Neutrophil (primary cell): ENCODE measurements around the gene ZNF335.

Source experiments
- H3K27ac ChIP-seq: fragments of 200-600 bp; sonication (generic); 2 replicates; pipeline ENCODE4 v1.5.1; 2016; ENCODE audit warnings: mild to moderate bottlenecking, moderate library complexity
- H3K27me3 ChIP-seq: fragments of 200-600 bp; sonication (generic); 2 replicates; pipeline ENCODE4 v1.6.0; 2016; ENCODE audit warnings: mild to moderate bottlenecking
- H3K36me3 ChIP-seq: fragments of 200-600 bp; sonication (generic); 2 replicates; pipeline ENCODE4 v1.5.1; 2017
- H3K4me1 ChIP-seq, 2 experiments: fragments of 200-600 bp in 1 of 2; sonication (generic) in 1 of 2; 1 replicate in 1 of 2; 2 replicates in 1 of 2; pipeline versions ENCODE4 v1.5.1 to v1.6.1; 2013 to 2016; ENCODE audit warnings: low read depth in 1 of 2, low read length in 1 of 2, mild to moderate bottlenecking in 1 of 2, moderate library complexity in 1 of 2; ENCODE audit not compliant: control insufficient read depth in 1 of 2, insufficient read depth in 1 of 2
- H3K4me3 ChIP-seq, 2 experiments: fragments of 200-600 bp in 1 of 2; sonication (generic) in 1 of 2; 1 replicate in 1 of 2; 2 replicates in 1 of 2; pipeline ENCODE4 v1.5.1; 2013 to 2016; ENCODE audit warnings: low read depth in 1 of 2, low read length in 1 of 2, mild to moderate bottlenecking in 1 of 2, moderate library complexity in 1 of 2
- H3K9me3 ChIP-seq: fragments of 200-600 bp; sonication (generic); 2 replicates; pipeline ENCODE4 v1.5.1; 2016
- TF ChIP-seq, protein P1 (sequence below): fragments of 200-600 bp; sonication (generic); IDR thresholded peaks from 2 replicates; pipeline ENCODE4 v1.5.1; 2016; ENCODE audit warnings: antibody characterized with exemption

The ZNF335 gene

DNA sequence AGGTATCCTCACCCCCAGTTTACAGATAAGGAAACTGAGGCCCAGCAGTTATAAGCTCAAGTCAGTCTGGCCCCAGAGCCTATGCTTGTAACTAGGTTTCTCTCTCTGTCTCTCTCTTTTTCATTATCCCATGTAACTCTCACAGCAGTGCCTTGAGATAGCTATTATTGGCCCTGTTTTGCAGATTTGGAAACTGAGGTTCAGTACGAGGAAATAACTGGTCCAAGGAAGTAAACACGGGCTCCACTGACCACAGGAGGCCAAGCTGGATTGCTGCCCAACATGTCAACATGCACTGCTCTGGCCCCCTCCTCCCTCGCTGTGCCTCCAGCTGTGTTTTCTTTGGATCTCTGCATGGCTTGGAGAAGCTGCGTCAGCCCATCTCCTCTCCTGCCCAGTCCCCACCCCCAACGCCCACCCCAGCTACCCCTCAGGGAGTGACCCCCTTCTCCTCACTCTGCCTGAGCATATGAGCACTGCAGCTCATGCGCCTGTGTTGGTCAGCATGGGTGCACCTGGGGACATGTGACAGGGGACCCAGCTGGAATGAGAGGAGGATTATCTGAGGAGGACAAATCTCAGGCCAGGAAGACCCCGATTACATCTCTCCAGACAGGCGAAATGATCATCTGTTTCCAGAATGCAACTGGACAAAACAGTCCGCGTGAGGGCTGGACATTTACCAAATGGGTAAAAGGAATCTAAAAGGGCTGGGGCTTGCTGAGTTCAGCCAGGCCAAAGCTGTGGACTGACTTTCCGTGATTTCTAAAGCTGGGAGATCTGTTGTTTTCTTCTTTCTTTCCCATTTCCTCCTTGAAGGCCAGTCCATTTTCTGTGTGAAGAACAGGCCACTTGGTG is 52.2 kb downstream of the ZNF335 start:
- Histone ChIP-seq H3K36me3 (no peaks in the 10 kb centered on the region), H3K27ac (no peak overlapping the region), H3K9me3 (no peaks in the 10 kb centered on the region), H3K4me3 (no peak overlapping the region), H3K27me3 (peaks cover 12% of the 10 kb centered on the region), H3K4me1 (peaks cover 7 to 9% of the 10 kb centered on the region in 2 experiments)
- TF ChIP-seq, protein P1, sequence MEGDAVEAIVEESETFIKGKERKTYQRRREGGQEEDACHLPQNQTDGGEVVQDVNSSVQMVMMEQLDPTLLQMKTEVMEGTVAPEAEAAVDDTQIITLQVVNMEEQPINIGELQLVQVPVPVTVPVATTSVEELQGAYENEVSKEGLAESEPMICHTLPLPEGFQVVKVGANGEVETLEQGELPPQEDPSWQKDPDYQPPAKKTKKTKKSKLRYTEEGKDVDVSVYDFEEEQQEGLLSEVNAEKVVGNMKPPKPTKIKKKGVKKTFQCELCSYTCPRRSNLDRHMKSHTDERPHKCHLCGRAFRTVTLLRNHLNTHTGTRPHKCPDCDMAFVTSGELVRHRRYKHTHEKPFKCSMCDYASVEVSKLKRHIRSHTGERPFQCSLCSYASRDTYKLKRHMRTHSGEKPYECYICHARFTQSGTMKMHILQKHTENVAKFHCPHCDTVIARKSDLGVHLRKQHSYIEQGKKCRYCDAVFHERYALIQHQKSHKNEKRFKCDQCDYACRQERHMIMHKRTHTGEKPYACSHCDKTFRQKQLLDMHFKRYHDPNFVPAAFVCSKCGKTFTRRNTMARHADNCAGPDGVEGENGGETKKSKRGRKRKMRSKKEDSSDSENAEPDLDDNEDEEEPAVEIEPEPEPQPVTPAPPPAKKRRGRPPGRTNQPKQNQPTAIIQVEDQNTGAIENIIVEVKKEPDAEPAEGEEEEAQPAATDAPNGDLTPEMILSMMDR, result no peak

DNA sequence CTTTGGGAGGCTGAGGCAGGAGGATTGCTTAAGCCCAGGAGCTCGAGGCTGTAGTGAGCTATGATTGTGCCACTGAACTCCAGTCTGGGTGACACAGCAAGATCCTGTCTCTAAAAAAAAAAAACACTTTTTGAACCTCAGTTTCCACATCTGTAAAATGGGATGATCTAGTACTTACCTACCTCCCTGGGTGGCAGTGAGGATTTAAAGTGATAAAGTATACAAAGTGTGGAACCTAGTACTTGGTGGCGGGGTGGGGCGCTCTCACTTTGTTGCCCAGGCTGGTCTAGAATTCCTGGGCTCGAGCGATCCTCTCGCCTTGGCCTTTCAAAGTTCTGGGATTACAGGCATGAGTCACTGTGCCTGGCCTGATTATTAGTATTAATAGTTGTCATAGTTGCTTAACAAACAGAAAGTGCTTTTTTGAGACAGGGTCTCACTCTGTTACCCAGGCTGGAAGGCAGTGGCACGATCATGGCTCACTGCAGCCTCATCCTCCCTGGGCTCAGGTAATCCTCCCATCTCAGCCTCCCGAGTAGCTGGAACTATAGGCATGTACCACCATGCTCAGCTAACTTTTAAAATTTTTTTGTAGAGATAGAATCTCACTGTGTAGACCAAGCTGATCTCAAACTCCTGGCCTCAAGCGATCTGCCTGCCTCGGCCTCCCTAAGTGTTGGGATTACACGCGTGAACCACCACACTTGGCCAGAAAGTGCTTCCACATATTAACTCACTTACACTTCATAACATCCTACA is 53.0 kb downstream of the ZNF335 start:
- H3K27me3 ChIP-seq, result peaks cover 3% of the 10 kb centered on the region
- peaks cover 15 to 17% of the 10 kb centered on the region in 2 experiments for H3K4me1 ChIP-seq
- TF ChIP-seq, protein P1, result no peak
- no peaks in the 10 kb centered on the region for H3K36me3 ChIP-seq
- H3K27ac ChIP-seq, result no peak overlapping the region
- no peaks in the 10 kb centered on the region for H3K9me3 ChIP-seq
- H3K4me3 ChIP-seq, result no peak overlapping the region

DNA sequence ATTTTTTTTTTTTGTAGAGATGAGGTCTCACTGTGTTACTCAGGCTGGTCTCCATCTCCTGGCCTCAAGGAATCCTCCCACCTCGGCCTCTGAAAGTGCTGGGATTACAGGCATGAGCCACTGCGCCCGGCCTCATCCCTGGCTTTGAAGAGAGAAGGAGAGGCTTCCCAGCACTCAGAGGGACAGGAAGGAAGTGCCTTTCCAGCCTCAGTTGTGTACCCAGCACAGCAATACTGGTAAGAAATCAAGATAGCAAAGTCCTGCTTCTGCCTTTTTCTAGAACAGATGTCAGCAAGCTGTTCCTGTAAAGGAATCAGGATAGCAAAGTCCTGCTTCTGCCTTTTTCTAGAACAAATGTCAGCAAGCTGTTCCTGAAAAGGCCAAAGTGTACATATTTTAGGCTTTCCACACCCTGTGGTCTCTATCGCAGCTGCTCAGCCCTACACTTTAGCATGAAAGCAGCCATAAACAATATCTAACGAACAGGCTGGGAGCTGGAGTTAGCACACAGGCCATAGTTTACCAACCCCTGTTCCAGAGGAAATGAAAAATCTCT is 53.7 kb downstream of the ZNF335 start:
- Histone ChIP-seq H3K36me3 (no peaks in the 10 kb centered on the region), H3K4me1 (peaks cover 17 to 18% of the 10 kb centered on the region in 2 experiments), H3K27me3 (no peaks in the 10 kb centered on the region), H3K4me3 (no peak overlapping the region), H3K9me3 (no peaks in the 10 kb centered on the region), H3K27ac (no peak overlapping the region)
- TF ChIP-seq, protein P1, result no peak

DNA sequence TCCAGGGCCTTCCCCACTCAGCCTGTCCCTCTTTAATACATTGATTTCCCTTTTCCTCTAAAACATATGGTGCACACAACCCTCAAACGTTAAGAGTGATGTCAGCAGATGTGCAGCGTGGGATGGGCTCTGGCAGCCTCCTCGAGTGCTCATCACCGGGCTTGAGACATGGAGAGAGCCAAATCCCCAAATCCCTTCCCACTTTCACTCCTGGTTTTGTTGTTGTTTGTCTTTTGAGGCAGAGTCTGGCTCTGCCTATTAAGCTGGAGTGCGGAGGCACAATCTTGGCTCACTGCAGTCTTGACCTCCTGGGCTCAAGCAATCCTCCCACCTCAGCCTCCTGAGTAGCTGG is 54.2 kb downstream of the ZNF335 start:
- TF ChIP-seq, protein P1, result no peak
- Histone ChIP-seq H3K27ac (no peak overlapping the region), H3K4me3 (no peak overlapping the region), H3K4me1 (peaks cover 17 to 18% of the 10 kb centered on the region in 2 experiments), H3K9me3 (no peaks in the 10 kb centered on the region), H3K36me3 (no peaks in the 10 kb centered on the region), H3K27me3 (peaks cover 4% of the 10 kb centered on the region)

DNA sequence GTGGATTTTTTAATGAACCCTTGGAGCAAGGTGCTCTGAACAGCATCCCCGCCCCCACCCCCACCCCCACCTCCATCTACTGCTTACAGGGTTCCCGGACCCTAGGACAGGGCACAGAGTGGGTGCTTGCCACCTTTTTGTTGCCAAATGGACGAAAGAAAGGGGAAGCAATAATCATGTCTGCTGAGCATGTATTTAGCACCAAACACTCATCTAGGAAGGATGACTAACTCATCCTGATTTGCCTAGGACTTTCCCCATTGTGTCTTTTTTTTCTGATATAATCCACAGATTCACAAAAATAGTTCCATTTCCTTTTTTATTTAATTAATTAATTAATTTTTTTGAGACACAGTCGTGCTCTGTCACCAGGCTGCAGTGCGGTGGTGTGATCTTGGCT is 58.9 kb downstream of the ZNF335 start:
- Histone ChIP-seq H3K36me3 (no peaks in the 10 kb centered on the region), H3K27ac (no peak overlapping the region), H3K4me3 (no peak overlapping the region), H3K27me3 (peaks cover 21% of the 10 kb centered on the region), H3K4me1 (peaks cover 36 to 44% of the 10 kb centered on the region in 2 experiments), H3K9me3 (no peaks in the 10 kb centered on the region)
- TF ChIP-seq, protein P1, result no peak
